GM10266 (cell line): ENCODE measurements around the gene GTF2F2.

Source experiments
- DNase-seq: peaks from one replicate; pipeline ENCODE4 v3.0.0; 2012; ENCODE audit errors: extremely low spot score
- CTCF ChIP-seq: IDR thresholded peaks from 2 replicates; pipeline ENCODE4 v1.5.1; 2012; ENCODE audit warnings: mild to moderate bottlenecking, low read depth; ENCODE audit not compliant: control insufficient read depth, insufficient read depth; ENCODE audit errors: missing control alignments

GTF2F2 gene

GRCh38 chr13:45300190-45300985, 180.1 kb downstream of the GTF2F2 start:
- TF ChIP-seq CTCF: no peak
- no peak for DNase-seq

- no peak for DNase-seq
- no peak for TF ChIP-seq CTCF
These were observed 181.0 kb downstream of the GTF2F2 start for GRCh38 chr13:45301263-45301662.

GRCh38 chr13:45302507-45302906, 182.2 kb downstream of the GTF2F2 start:
- no peak for TF ChIP-seq CTCF
- DNase-seq: no peak

GRCh38 chr13:45303026-45303425, 182.7 kb downstream of the GTF2F2 start:
- no peak for DNase-seq
- no peak for TF ChIP-seq CTCF

- no peak for TF ChIP-seq CTCF
- DNase-seq: no peak
These were observed 183.6 kb downstream of the GTF2F2 start for GRCh38 chr13:45303866-45304265.

DNA sequence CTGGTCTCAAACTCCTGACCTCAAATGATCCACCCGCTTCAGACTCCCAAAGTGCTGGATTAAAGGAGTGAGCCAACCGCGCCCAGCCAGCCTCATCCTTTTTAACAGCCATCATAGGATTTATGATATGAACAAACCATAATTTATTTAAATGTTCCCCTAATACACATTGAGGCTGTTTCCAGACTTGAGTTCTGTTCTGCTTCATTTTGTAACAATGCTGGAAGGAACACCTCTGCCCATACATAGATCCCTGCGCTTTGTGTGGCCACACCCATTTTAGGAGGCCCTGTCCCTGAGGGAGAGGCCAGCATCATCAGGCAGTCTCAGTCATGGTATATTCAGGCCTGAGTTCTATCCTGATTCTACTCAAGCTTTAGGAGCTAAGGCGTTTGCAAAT, 184.8 kb downstream of the GTF2F2 start:
- no peak for TF ChIP-seq CTCF
- DNase-seq: no peak

- no peak for DNase-seq
- TF ChIP-seq CTCF: no peak
These were observed 186.7 kb downstream of the GTF2F2 start for GRCh38 chr13:45306966-45307365.
